HG02938 (cell line): ENCODE results near the gene TVP23C.

Experiments
- ATAC-seq: cut with Tn5 transposase; IDR thresholded peaks from one replicate; pipeline ENCODE4 v1.9.1; 2021; ENCODE audit warnings: mild to moderate bottlenecking, moderate library complexity; ENCODE audit not compliant: unreplicated experiment

The TVP23C gene

GRCh38 chr17:15466131-15466530 lies 97.2 kb downstream of the TVP23C start:
- no peak for ATAC-seq

GRCh38 chr17:15465045-15465701 lies 98.1 kb downstream of the TVP23C start:
- ATAC-seq, result no peak

DNA sequence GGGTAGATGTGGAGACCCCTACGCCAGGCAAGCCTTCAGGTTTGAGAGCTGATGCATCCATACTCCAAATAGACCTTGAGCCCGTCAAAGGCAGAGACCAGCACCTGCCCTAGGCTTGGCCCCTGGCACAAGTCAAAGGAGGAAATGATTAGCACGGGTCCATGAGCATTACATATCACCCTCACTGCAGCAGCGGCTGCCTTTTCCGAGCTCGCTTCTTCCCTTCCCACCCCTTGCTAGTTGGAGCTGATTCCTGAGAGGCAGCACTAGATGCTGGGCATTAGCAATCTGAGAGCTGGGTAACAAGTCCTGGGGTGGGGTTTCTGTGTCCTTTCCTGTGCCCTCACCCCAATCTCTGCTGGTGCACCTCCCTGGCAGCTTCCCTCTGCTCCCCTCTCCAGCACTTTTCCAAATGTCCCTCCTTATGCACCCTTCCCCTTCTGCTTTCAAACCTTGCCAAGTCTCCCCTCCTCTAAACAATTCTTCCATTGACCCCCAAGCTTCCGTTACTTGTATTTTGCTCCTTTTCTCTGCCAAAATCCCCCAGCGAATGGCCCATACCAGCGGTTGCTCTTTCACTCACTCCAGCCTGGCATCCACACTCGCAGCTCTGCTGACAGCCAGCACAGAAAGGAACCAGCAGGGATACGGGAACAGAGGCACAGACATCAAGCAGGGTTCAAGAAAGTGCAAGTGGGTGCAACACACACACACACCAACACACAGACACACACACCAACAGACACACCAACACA lies 98.9 kb downstream of the TVP23C start:
- no peak for ATAC-seq

- ATAC-seq, result no peak
Observed at GRCh38 chr17:15462976-15463772, 100.1 kb downstream of the TVP23C start.

GRCh38 chr17:15457723-15458094 lies 105.6 kb downstream of the TVP23C start:
- ATAC-seq, result no peak

DNA sequence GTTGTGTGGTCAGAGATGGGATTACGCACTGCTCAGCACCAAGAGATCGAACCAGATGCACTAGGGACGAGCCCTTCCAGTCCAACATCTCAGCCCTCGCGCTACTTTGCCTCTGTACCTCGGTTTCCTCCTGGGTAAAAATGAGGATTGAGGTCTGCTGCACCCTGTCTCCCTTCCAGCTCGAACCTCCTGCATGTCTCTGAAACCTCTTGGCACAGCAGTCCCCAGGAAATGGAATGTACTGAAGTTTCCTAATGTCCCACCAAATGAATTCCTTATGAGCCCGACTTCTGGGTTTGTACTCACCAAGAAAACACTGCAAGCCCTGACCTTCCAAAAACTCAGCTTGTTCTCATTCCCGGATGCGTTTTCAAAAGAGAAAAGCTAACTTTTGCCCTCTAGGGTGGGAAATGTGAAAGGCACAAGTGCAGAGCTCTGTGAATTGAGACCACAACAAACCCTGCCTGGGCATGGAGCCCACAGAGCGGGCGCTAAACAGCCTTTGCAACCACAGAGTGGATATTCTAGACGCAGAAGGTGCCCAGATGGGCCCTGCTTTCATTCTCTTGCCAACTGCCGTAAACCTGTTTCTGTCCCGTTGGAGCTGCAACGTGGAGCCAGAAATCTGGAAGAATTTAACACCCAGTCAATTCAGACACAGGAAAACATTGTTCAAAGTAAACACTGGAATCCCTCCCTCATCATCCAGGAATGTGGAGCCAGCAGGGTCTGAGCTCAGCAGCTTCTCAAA lies 106.1 kb downstream of the TVP23C start:
- ATAC-seq, result no peak

DNA sequence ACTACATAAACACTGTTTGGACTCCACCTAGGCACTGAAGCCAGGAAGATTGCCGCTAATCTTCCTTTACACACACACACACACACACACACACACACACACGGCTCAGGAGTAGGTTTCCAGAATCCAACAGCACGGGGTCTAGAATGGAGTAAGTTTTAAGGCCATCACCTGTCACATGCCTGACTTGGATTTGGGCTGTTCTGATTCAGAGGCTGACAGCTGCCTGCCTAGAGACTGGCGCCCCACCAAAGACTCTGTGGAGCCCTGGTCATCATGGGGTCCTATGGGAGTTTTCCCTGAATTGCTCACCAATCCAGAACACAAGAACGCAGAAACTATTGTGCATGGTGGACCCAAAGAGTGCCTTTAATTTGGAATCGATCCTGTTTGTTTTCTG lies 106.8 kb downstream of the TVP23C start:
- no peak for ATAC-seq

GRCh38 chr17:15454346-15454745 lies 108.9 kb downstream of the TVP23C start:
- no peak for ATAC-seq

DNA sequence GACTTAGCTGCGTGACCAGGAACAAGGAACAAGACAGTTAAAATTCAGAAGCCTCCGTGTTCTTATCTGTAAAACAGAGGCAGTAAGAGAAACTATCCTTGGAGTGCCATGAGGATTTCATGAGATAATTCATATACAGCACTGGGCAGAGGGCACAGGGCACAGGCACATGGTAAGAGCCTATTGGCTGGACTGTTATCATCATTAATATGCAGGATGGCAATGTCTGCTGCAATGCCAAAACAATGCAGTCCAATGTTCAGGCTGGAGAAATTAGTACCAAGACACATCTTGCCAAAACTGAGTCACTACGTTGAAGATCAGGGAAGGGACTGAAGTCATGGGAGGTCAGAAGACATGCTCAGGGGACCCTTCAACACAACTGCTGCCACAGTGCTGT lies 109.5 kb downstream of the TVP23C start:
- ATAC-seq, result no peak

GRCh38 chr17:15453246-15453645 lies 110.0 kb downstream of the TVP23C start:
- ATAC-seq, result no peak

- ATAC-seq, result no peak
Observed at GRCh38 chr17:15452746-15453145, 110.5 kb downstream of the TVP23C start.
